ENCODE data around the gene MYRF. TPM values are rescaled to one million over a fixed set of nuclear protein-coding genes. Genes with fewer than 3 reads are reported as not detected.

Gene MYRF
- total and polyA plus RNA-seq, 2 of the 13 experiments (the other 11 are each of a cell fraction or from before 2014, with no cell fraction given) = 10.2 to 25.9 TPM

- peak; percentile 89 for TF ChIP-seq HNF1B (CRISPR knock-in tag; IDR thresholded peaks at IDR 0.05)
- TF ChIP-seq ZNF644 (CRISPR knock-in tag; IDR thresholded peaks at IDR 0.05; ENCODE audit: low read depth) = peak; percentile 28; the same call in 1 of the 2 replicates
- TF ChIP-seq GTF2F1 (IDR thresholded peaks at IDR 0.05; ENCODE audit: low read length) = no peak
- TF ChIP-seq ZNF44 (CRISPR knock-in tag; IDR thresholded peaks at IDR 0.05) = no peak
- peak; percentile 51; the same call in 1 of the 2 replicates for TF ChIP-seq HDAC2 (CRISPR knock-in tag; IDR thresholded peaks at IDR 0.05)
- TF ChIP-seq TEF (CRISPR knock-in tag; IDR thresholded peaks at IDR 0.05) = no peak
- TF ChIP-seq HNRNPLL (IDR thresholded peaks at IDR 0.05; ENCODE audit: low read depth, low read length, poor library complexity, severe bottlenecking) = peak; percentile 46
- 0 out of 2 replicates have a peak, but pooled peaks have one; percentile 69 for TF ChIP-seq GLI4 (CRISPR knock-in tag; IDR thresholded peaks at IDR 0.05; ENCODE audit: borderline replicate concordance)
- TF ChIP-seq THAP7 (CRISPR knock-in tag; IDR thresholded peaks at IDR 0.05) = peak; percentile 60; the same call in 1 of the 2 replicates
- TF ChIP-seq MIER2 (CRISPR knock-in tag; IDR thresholded peaks at IDR 0.05) = peak; percentile 78
- TF ChIP-seq FOXO4 (CRISPR knock-in tag; conservative IDR thresholded peaks at IDR 0.05) = no peak
- TF ChIP-seq HMG20B (CRISPR knock-in tag; conservative IDR thresholded peaks at IDR 0.05) = peak; percentile 66
- peak; percentile 61 for TF ChIP-seq MXD3 (CRISPR knock-in tag; IDR thresholded peaks at IDR 0.05)
- TF ChIP-seq BORCS8-MEF2B (CRISPR knock-in tag; IDR thresholded peaks at IDR 0.05) = peak; percentile 14; the same call in 1 of the 2 replicates
- TF ChIP-seq ZNF691 (CRISPR knock-in tag; IDR thresholded peaks at IDR 0.05; ENCODE audit: borderline replicate concordance, low read depth) = peak; percentile 74
- no peak for TF ChIP-seq KDM4B (CRISPR knock-in tag; IDR thresholded peaks at IDR 0.05)
- TF ChIP-seq ZNF761 (CRISPR knock-in tag; conservative IDR thresholded peaks at IDR 0.05) = peak; percentile 98
- peak; percentile 10; the same call in 1 of the 2 replicates for TF ChIP-seq ZNF446 (CRISPR knock-in tag; IDR thresholded peaks at IDR 0.05)
- TF ChIP-seq UBTF (CRISPR knock-in tag; IDR thresholded peaks at IDR 0.05) = peak; percentile 87
- TF ChIP-seq JARID2 (CRISPR knock-in tag; IDR thresholded peaks at IDR 0.05; ENCODE audit: insufficient replicate concordance) = no peak
- TF ChIP-seq ZMYM4 (CRISPR knock-in tag; IDR thresholded peaks at IDR 0.05) = peak; percentile 91
These were observed 64.5 kb downstream of the MYRF start, which contains the start of gene FADS1 (continued) for GRCh38 chr11:61816736-61817455.

Measured in HepG2 (cell line).